CD4-positive, alpha-beta T cell treated with Interleukin-1 beta for 1 hour (primary cell): Measurements from ENCODE around the gene ATP5F1B.
"Not testable (repeated sequence)": the region's sequence is repeated elsewhere in the genome, so short reads cannot be mapped to it uniquely, and the experiment has no call there.

Source experiments
- DNase-seq, 2 donors: peaks; one replicate each; pipeline ENCODE4 v3.0.0-alpha.2; 2020 to 2022

Gene ATP5F1B

DNA sequence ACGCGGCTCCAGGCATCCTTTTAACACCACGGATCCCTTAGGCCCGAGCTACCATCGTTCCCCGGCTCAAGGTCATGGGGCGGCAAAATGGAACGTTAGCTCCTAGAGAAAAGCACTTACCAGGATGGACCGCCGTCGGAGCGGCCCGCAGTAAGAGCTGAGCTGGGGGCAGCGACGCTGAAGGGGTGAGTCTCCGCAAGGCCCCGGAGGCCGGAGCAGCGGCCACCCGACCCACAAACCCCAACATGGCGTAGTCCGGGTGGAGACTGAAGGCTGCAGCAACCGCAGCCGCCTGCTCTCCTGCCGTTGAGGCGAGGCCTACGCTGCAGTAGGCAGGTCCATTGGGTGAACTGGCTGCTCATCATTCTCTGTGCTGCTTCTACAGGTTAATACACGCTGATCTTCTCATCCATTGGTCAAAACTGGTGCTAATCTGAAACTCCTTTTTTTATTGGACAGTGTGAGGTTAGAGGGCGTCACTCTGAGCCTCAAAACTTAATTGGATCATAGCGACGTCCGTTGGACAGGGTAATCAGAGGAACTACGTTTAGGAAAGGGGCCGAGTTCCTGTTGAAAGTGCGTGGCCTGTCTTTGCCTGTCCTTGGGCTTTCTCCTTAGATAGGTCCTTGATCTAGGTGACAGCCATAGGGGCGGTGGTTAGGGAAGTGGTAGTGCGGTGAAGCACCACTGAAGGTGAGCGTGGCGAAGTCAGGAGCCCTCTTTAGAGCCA, at the start of gene ATP5F1B:
Gene ATP5F1B, minus strand, starts transcription at position 268 of the 730 bp plus-strand sequence. Its CDS starts 21 bp downstream, at position 247.
- peak; percentile 96 to 97 for DNase-seq

DNA sequence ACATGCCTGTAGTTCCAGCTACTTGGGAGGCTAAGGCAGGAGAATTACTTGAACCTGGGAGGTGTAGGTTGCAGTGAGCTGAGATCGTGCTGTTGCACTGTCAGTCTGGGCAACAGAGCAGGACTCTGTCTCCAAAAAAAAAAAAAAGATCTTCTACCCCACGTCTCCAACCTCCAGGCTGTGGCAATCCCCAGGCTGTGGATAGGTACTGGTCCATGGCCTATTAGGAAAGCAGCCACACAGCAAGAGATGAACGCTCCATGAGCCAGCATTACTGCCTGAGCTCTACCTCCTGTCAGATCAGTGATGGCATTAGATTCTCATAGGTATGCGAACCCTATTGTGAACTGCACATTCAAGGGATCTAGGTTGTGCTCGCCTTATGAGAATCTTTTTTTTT, 48.4 kb upstream of the ATP5F1B start:
- DNase-seq: no peak

DNA sequence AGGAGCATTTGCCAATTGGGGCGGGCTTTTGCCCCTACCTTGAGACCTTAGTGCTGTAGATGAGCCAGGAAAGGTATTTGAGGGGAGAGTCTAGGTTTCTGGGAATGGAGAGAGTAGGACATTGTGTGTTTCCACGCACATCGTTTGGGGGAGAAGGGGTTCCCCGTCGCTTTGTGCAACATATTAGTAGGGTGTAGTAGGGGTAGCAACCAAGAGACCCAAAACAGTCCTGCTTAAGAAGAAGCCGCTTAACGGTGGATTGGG, 43.0 kb upstream of the ATP5F1B start:
- DNase-seq: no peak

DNA sequence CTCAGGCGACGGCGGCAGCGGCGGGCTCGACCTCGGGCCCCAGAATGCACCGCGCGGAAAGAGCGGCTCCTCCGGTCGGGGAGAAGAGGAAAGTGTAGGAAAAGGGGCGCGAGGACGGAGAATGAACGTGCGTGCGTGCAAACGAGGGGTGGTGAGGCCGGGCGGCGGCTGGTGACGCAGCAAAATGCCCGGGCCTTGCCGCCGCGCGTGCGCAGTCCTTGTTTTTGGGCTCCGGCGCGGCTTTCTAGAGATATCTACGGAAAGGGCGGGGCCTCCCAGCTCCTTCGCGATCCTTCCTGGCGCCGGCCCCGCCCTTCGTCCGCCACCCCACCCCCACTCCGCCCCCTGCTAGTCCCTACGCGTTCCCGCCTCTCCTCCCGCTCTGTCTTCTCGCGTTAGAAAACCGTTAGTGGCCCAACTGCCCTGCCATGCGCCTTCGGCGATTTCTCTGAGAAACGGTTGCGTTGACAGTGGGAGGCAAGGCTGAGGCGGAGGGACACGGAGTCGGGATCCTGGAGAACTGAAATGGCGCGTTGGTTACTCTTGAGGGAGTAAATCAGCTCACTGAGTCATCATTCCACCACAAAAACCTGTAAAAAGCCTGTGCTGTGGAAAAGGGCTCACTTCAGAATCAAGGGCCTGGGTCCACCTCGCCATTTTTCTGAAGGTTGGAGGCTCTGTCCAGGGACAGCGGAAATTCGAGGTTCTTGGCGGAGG, 42.5 kb upstream of the ATP5F1B start, which contains the start of gene PTGES3:
Gene PTGES3, minus strand, starts transcription at position 156 of the 717 bp plus-strand sequence. CDS start 285 bp downstream, outside the sequence.
- peak; percentile 98 to 99 for DNase-seq

DNA sequence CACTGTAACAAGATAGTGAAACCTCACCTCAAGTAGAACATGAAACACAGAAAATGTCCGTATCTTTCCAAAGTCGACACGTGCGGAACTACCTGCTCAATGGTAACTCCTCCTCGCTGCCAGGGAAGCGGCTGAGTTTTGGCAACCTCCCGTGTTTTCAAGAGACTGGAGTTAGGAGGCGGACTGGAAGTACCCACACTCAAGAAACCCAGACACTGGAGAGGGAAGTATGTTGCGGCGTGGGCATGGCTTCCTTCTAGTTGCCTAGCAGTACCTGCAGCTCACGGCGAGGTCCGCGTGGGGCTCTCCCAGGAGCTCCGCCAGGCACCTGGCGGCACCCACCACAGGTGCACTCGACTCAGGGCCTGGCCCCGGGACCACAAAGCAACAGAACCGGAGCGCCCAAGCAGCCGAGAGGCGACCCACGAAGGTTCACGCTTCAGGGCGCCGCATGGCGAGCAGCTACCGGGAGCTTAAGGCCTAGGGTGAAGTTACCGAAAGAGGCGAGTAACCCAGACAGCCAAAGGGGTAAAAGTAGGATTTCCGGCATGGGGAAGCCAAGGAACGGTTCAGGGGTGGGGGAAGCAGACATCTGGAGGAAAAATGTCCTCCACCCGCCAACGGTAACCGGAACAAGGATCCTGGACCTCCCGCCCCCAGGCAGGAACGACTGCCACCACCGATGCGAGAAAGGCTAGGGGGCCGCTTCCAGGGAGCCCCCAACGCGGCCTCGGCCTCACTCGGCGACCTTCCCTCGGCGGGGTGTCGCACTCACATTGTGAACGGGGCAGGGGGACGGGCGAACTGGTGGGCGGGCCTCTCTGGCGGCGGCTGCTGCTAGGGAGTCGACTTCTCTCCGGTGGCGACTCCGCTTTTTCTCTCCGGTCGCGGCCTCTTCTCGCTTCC, 41.7 kb upstream of the ATP5F1B start:
- peak; percentile 72 to 74 for DNase-seq

DNA sequence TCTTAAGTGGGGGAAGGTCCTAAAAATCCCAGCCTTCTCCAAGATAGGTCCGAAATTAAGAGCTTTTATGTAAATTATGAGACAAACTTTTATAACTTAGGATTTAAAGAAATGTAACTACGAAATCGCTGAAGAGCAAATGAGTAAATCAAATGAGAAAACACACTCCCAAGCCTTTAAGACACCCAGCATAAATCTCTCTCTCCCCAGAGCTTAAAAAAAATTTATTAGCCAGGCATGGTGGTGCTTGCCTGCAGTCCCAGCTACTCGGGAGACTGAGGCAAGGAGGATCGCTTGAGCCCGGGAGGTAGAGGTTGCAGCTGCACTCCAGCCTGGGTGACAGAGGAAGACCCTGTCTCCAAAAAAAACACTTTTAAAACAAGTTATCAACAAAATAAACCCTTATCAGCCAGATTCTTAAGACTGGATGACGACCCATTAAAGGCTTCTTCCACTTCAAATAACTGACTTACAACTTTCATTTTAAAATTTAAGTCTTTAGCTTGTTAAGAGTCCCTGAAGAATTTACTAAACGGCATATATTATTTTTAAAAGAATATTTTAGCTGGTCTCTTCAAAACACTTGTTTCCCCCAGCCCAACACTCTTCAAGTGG, 39.1 kb upstream of the ATP5F1B start:
- peak in 1 of 2 donors; percentile 33 for DNase-seq

DNA sequence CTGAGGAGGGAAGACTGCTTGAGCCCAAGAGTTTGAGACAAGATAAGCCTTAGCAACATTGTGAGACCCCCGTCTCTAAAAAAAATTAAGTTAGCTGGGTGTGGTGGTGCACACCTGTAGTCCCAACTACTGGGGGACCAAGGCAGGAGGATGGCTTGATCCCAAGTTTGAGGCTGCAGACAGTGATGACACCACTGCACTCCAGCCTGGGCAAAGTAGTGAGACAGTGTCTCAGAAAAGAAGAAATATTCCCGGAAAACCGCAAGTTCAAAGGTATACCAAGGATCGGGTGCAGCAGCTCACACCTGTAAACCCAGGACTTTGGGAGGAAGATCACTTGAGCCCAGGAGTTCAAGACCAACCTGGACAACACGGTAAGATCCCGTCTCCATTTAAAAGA, 36.5 kb upstream of the ATP5F1B start:
- DNase-seq: no peak

DNA sequence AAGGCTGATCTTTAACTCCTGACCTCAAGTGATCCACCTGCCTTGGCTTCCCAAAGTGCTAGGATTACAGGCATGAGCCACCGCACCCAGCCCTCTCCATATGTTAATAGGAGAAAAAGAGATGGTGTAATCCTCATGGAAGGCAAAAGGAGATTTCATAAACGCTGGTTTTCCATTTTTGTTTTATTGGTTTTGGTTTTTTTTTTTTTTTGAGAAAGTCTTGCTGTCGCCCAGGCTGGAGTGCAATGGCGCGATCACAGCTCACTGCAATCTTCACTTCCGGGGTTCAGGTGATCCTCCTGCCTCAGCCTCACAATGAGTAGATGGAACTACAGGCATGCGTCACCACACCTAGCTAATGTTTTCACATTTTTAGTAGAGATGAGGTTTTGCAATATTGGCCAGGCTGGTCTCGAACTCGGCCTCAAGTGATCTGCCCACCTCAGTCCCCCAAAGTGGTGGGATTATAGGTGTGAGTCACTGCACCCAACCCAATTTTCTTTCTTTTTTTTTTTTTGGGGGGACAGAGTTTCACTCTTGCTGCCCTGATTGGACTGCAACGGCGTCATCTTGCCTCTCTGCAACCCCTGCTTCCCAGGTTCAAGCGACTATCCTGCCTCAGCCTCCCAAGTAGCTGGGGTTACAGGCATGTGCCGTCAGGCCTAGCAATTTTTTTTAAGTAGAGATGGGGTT, 34.2 kb upstream of the ATP5F1B start:
- DNase-seq: no peak

DNA sequence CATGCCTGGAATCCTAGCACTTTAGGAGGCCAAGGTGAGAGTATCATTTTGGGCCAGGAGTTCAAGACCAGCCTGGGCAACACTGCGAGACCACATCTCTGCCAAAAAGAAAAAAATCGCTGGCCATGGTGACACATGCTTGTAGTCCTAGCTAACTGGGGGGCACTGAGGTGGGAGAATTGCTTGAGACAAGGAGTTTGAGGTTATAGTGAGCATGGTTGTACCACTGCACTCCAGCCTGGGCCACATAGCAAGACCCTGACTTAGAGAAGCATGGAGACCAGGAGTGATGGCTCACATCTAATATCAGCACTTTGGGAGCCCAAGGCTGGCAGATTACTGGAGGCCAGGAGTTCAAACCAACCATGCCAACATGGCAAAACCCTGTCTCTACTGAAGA, 33.1 kb upstream of the ATP5F1B start:
- no peak for DNase-seq

DNA sequence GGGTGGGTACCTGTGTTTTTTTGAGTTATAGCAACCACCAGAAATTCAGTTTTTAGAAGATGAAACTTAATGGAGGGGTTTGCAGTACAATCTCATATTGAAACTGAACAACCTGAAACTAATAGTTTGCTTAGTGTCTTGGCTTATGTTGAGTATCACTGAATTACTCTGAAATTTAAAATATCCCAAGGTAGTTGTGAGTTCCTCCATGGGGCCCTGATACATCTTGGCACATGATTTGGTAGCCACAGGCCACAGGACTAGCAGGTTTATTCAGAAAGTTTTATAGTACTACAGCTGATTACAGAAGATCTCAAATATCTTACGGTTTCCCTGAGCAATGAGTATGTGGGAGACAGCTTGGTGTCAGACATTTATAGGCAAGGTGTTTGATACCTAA, 31.9 kb upstream of the ATP5F1B start:
- DNase-seq: no peak

DNA sequence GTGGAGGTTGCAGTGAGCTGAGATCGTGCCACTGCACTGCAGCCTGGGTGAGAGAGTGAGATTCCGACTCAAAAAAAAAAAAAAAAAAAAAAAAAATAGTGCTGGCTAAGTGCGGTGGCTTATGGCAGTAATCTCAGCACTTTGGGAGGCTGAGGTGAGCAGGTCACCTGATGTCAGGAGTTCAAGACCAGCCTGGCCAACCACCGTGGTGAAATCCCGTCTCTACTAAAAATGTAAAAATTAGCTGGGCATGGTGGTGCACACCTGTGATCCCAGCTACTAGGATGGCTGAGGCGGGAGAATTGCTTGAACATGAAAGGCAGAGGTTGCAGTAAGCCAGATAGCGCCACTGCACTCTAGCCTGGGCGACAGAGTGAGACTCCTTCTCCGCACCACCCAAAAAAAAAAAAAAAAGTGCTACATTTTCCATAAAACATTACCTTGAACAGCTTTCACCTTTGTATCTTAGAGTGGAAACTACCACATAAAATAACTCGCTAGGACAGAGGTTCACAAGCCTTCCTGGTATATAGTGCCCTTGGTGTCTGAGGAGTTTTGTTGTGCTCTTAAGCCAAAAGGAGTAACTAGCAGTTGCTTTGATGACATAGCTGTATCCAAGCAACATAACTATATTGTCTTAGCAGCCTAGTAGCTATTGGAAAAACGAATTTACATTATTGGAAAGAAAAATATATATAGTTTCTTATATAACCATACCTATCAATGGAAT, 31.2 kb upstream of the ATP5F1B start:
- no peak for DNase-seq

DNA sequence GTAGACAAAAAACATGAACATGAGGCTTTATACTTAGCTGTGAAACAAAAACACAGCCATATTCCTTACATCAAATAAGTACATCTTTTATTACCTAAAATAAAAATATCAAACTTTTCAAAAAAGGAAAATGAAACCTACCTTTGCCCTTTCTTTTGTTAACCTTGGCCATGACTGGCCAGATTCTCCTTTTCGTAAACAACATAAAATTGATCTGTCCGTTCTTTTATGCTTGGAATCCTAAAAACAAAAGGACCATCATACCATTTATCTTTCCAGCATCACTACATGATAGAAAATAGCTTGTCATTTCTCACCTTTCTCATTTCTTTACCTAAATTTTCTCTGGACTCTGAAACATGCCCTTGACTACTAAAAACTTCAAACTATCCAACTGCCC, 25.8 kb upstream of the ATP5F1B start:
- no peak for DNase-seq

DNA sequence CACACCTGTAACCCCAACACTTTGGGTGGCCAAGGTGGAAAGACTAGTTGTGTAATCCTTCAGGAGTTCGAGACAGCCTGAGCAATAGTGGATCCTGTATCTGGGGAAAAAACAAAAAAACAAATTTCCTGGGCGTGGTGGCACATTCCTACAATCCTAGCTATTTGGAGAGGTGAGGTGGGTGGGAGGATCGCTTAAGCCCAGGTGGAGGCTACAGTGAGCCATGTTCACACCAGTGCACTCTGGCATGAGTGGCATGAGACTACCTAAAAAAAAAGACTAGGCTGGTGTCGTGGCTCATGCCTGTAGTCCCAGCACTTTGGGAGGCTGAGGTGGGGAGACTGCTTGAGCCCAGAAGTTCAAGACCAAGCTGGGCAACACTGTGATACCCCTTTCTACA, 25.1 kb upstream of the ATP5F1B start:
- DNase-seq: no peak

DNA sequence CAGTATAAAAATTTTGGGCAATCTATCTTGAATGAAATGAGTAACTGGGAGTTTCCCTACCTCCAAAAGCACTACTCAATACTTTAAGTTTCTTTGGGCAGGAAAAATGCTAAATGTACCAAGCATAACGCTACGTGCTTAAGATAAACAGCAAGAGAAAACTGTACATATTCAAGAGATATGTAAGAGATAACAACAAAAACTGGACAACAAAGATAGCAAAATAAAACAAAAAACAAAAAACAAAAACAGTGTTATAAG, 22.3 kb upstream of the ATP5F1B start:
- DNase-seq: no peak

DNA sequence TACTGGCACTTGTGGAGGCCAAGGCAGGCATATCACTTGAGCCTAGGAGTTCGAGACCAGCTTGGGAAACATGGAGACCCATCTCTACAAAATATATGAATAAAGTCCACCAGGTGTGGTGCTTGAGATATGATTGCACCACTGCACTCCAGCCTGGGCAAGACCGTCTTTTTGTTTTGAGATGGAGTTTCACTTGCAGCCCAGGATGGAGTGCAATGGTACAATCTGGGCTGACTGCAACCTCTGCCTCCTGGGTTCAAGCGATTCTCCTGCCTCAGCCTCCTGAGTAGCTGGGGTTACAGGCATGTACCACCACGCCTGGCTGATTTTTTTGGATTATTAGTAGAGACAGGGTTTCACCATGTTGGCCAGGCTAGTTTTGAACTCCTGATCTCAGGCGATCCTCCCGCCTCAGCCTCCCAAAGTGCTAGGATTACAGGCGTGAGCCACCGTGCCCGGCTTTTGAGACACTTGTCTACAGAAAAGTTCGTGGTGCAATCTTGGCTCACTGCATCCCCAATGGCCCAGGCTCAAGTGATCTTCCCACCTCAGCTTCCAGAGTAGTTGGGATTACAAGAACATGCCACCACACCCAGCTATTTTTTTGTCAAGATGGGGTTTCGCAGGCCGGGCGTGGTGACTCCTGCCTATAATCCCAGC, 16.3 kb upstream of the ATP5F1B start:
- DNase-seq: no peak

DNA sequence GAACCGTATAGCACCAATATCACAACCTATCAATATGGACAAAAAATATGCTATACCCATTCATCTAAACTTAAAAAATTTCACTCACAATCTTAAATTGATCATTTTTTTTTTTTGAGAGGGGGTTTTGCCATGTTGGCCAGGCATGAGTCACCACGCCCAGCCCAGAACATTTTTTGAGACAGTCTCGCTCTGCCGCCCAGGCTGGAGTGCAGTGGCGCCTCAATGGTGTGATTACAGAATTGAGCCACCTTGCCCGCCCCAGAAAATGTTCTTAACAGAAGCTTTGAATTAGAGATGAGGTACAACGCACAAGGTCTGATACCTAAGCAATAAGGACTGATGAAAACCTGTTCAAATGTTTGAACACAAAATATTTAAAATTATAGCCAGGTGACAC, 15.8 kb upstream of the ATP5F1B start:
- no peak for DNase-seq

DNA sequence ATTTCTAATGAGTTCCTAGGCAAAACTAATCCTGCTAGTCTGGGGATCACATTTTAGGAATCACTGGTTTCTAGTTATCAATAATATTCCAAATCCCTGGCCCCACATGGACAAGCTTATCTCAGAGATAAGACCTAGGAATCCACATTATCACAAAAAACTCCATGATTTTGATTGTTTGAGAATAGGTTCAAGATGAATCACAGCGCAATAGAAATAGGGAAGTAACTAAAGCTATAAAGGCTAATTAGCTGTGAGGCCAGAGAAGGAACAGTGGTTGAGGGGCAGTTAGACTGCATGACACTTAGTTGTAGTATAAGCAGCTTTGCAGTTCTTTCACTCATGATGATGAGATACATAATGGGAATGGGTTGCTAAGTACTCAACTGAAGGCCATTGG, 13.1 kb upstream of the ATP5F1B start:
- DNase-seq: no peak

DNA sequence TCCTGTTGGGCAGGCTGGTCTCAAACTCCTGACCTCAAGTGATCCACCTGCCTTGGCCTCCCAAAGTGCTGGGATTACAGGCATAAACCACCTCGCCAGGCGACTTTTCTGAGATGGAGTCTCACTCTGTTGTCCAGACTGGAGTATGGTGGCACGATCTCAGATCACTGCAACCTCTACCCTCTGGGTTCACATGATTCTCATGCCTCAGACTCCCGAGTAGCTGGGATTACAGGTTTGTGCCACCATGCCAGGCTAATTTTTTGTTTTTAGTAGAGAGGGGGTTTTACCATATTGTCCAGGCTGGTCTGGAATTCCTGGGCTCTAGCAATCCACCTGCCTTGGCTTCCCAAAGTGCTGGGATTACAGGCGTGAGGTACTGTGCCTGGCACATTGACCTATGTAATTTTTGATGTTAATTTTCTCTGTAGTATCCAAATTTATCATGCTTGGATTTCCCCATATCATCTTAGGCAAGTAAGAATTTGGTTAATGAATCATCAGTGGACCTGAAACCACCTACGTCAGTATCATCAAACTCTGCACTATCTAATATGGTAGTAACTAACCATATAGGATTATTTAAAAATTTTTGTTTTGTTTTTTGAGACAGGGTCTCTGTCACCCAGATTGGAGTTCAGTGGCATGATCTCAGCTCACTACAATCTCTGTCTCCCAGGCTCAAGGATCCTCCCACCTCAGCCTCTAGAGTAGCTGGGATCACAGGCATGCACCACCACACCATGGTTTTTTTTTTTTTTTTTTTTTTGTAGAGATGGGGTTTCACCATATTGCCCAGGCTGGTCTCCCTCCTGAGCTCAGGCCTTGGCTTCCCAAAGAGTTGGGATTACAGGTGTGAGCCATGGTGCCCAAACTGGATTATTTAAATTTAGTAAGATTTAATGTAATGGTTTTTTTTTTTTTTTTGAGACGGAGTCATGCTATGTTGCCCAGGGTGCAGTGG, 11.9 kb upstream of the ATP5F1B start:
- DNase-seq: no peak

DNA sequence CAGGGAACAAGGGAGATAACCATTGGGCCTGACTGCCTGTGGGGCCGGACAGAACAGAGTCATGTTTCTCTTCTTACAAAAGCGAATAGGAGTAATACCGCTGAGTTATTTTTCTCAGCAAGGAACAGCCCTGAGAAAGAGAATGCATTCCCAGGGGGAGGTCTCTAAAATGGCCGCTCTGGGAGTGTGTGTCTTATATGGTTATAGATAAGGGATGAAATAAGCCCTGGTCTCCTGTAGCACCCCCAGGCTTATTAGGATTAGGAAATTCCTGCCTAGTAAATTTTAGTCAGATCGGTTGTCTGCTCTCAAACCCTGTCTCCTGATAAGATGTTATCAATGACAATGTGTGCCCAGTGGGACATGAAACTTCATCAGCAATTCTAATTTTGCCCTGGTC, 8.0 kb upstream of the ATP5F1B start:
- not testable (repeated sequence) for DNase-seq

DNA sequence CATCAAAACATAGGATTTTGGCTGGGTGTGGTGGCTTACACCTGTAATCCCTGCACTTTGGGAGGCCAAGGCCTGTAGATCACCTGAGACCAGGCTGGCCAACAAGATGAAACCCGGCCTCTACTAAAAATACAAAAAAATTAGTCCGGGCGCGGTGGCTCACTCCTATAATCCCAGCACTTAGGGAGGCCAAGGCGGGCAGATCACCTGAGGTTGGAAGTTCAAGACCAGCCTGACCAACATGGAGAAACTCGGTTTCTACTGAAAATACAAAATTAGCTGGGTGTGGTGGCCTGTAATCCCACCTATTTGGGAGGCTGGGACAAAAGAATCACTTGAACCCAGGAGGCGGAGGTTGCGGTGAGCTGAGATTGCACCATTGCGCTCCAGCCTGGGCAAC, 2.2 kb upstream of the ATP5F1B start:
- not testable (repeated sequence) for DNase-seq
